Measurements from ENCODE around the gene ERAP2. TPM values are rescaled to one million over a fixed set of nuclear protein-coding genes. Genes with fewer than 3 reads are reported as not detected.

ERAP2 gene
- total RNA-seq, 1 donor from 2014 or later, result not detected

DNA sequence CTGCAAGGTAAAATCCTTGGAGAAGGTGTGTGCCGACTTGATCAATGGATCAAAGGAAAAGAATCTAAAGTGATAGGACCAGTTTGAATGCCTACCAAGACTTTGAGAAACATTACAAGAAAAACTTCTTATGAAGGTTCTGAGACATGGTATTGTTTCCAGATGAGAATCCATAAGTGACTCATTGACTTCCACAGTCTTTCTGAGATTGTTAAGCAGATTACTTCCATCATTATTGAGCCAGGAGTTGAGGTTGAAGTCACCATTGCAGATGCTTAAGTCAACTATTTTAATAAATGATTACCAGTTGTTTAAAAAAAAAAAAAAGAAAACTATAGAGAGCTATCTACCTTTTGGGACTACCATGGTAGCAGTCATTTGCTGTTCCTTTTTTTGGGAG is 66.6 kb downstream of the ERAP2 start:
- Mint-ChIP-seq H3K4me3 (ENCODE audit: low read depth) (no peak overlapping the region), H3K4me1 (ENCODE audit: low read depth) (peaks cover 9% of the 10 kb centered on the region), H3K36me3 (ENCODE audit: insufficient read depth) (peaks cover 3% of the 10 kb centered on the region), H3K27ac (no peak overlapping the region), H3K9me3 (ENCODE audit: low read depth) (no peaks in the 10 kb centered on the region), H3K27me3 (no peaks in the 10 kb centered on the region)
- TF ChIP-seq, protein P1, sequence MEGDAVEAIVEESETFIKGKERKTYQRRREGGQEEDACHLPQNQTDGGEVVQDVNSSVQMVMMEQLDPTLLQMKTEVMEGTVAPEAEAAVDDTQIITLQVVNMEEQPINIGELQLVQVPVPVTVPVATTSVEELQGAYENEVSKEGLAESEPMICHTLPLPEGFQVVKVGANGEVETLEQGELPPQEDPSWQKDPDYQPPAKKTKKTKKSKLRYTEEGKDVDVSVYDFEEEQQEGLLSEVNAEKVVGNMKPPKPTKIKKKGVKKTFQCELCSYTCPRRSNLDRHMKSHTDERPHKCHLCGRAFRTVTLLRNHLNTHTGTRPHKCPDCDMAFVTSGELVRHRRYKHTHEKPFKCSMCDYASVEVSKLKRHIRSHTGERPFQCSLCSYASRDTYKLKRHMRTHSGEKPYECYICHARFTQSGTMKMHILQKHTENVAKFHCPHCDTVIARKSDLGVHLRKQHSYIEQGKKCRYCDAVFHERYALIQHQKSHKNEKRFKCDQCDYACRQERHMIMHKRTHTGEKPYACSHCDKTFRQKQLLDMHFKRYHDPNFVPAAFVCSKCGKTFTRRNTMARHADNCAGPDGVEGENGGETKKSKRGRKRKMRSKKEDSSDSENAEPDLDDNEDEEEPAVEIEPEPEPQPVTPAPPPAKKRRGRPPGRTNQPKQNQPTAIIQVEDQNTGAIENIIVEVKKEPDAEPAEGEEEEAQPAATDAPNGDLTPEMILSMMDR (IDR thresholded peaks at IDR 0.05; ENCODE audit: unreplicated experiment), result no peak
- DNase-seq (ENCODE audit: low spot score, unreplicated experiment), result no peak

DNA sequence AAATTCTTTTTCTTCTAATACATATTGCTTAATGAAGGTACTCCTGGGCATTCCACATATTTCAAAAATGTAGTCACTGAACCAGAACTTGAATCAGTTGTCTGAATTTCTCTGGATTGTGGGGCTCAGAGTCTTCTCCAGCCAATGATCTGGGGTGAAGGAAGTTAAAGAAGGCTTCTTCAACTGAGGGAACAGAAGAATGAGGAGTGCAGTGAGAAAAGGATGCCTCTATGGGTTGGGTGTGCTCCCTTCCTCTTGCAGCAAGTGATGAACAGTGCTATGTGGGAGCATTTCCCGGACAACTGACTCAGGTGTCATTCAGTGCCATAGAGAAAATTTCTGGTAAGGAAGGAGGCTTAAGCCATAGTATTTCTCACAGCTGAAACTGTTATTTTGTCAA is 67.5 kb downstream of the ERAP2 start:
- Mint-ChIP-seq H3K27me3 (no peaks in the 10 kb centered on the region), H3K4me3 (ENCODE audit: low read depth) (no peak overlapping the region), H3K4me1 (ENCODE audit: low read depth) (peaks cover 9% of the 10 kb centered on the region), H3K9me3 (ENCODE audit: low read depth) (no peaks in the 10 kb centered on the region), H3K36me3 (ENCODE audit: insufficient read depth) (peaks cover 3% of the 10 kb centered on the region), H3K27ac (no peak overlapping the region)
- no peak for DNase-seq (ENCODE audit: low spot score, unreplicated experiment)
- TF ChIP-seq, protein P1 (IDR thresholded peaks at IDR 0.05; ENCODE audit: unreplicated experiment), result no peak

DNA sequence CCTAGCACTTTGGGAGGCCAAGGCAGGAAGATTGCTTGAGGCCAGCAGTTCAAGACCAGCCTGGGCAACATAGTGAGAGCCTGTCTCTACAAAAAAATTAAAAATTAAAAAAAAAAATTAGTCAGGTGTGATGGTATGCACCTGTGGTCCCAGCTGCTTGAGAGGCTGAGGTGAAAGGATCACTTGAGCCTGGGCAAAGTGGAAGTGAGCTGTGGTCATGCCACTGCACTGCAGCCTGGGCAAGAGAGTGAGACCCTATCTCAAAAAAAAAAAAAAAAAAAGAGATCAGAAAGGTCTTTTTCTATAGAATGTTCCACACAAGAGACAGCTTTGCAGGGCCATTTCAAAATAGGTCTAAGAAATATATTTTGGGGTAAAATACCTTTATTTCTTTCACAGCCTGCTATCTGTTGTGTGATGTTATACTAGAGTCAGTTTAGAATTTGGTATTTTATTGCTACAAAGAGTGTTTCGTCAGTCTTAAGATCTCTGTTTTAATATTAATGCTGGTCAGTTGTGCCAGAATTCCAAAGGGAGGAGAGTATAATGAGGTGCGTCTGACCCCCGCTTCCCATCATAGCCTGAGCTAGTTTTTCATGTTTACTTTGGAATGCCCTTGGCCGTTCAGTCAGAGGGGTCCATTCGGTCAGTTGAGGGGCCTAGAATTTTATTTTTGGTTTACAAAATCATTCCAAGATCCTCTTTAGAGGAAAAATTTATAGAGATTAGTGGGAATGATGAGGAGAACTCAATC is 69.0 kb downstream of the ERAP2 start:
- Mint-ChIP-seq H3K9me3 (ENCODE audit: low read depth) (peaks cover 3% of the 10 kb centered on the region), H3K27me3 (no peaks in the 10 kb centered on the region), H3K27ac (no peak overlapping the region), H3K4me1 (ENCODE audit: low read depth) (peaks cover 9% of the 10 kb centered on the region), H3K4me3 (ENCODE audit: low read depth) (no peak overlapping the region), H3K36me3 (ENCODE audit: insufficient read depth) (peaks cover 5% of the 10 kb centered on the region)
- TF ChIP-seq, protein P1 (IDR thresholded peaks at IDR 0.05; ENCODE audit: unreplicated experiment), result no peak
- no peak for DNase-seq (ENCODE audit: low spot score, unreplicated experiment)

DNA sequence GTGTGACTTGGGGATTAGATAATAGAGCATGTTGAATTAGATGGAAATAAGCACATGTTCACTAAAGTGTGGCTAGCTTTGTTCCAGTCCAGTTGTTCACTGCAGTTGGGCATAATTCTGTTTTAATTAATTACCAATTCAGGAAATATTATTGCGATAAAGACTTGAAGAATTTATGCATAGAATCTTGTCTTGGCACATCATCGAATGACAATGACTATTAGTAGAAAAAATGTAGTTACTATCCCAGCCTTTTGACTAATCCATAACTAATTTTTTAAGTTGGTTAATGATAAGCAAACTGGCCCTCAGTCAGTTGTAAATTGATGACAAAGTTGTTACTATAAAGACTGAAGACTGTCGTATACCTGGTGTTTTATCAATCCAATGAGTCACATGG is 70.1 kb downstream of the ERAP2 start:
- Mint-ChIP-seq H3K27me3 (no peaks in the 10 kb centered on the region), H3K27ac (no peak overlapping the region), H3K9me3 (ENCODE audit: low read depth) (peaks cover 3% of the 10 kb centered on the region), H3K4me3 (ENCODE audit: low read depth) (no peak overlapping the region), H3K4me1 (ENCODE audit: low read depth) (peaks cover 9% of the 10 kb centered on the region), H3K36me3 (ENCODE audit: insufficient read depth) (peaks cover 5% of the 10 kb centered on the region)
- DNase-seq (ENCODE audit: low spot score, unreplicated experiment), result no peak
- TF ChIP-seq, protein P1 (IDR thresholded peaks at IDR 0.05; ENCODE audit: unreplicated experiment), result no peak

DNA sequence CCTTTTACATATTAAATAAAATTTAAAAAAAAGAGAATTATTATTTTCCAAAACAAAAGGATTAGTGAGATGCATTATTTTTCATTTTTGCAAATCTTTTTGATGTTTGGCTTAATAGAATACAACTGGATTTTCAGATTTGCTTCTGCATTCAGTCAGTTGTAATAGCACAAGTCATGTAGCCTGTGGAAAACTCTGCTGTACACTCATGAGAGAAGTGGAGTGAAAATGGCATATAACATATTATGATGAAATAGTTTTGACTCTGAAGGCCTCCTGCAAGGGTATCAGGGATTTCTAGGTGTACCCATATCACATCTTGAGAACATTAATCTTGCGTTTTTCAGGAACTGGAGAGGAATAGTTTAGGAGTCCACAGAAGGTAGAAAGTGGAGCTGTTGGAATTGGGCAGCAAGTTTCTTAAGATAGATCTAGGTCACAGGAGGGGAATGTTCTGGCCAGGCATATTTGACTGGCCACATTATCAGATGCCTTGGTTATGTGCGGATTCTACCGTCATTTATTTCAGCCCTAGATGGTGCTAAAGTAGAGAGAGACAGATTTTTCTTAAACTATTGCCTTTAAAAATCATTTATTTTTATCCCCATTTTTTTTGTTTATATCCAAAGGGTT is 75.9 kb downstream of the ERAP2 start:
- H3K36me3 Mint-ChIP-seq (ENCODE audit: insufficient read depth), result peaks cover 2% of the 10 kb centered on the region
- H3K4me3 Mint-ChIP-seq (ENCODE audit: low read depth), result no peak overlapping the region
- DNase-seq (ENCODE audit: low spot score, unreplicated experiment), result no peak
- H3K27ac Mint-ChIP-seq, result no peak overlapping the region
- peaks cover 3% of the 10 kb centered on the region for H3K9me3 Mint-ChIP-seq (ENCODE audit: low read depth)
- H3K4me1 Mint-ChIP-seq (ENCODE audit: low read depth), result peaks cover 4% of the 10 kb centered on the region
- H3K27me3 Mint-ChIP-seq, result no peaks in the 10 kb centered on the region
- TF ChIP-seq, protein P1 (IDR thresholded peaks at IDR 0.05; ENCODE audit: unreplicated experiment), result no peak

Data from progenitor cell of endocrine pancreas (in vitro differentiated cells).